Activated CD4-positive, alpha-beta T cell treated with anti-CD3 and anti-CD28 coated beads for 1 hour (primary cell): ENCODE results near the gene MINDY4.

ENCODE experiments used
- DNase-seq: peaks from one replicate; pipeline ENCODE4 v3.0.0-alpha.2; 2020

Gene MINDY4

DNA sequence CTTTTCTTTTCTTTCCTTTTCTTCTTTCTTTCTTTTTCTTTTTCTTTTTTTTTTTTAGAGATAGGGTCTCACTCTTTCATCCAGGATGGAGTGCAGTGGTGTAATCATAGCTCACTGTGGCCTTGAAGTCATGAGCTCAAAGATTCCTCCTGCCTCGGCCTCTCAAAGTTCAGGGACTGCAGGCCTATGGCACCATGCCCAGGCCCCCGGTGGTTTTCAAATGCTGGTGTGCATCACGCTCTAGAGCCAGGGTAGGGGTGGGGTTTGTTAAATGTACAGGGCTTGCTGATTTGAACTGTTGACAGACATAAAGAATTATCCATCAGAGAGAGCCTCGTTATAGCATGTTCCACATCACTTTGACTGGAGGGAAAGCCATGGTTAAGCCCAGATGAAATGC is 5.8 kb downstream of the MINDY4 start:
- no peak for DNase-seq

GRCh38 chr7:30778255-30779025 is 7.2 kb downstream of the MINDY4 start:
- DNase-seq = no peak

- no peak for DNase-seq
Measured at GRCh38 chr7:30779574-30779973, 8.4 kb downstream of the MINDY4 start.

DNA sequence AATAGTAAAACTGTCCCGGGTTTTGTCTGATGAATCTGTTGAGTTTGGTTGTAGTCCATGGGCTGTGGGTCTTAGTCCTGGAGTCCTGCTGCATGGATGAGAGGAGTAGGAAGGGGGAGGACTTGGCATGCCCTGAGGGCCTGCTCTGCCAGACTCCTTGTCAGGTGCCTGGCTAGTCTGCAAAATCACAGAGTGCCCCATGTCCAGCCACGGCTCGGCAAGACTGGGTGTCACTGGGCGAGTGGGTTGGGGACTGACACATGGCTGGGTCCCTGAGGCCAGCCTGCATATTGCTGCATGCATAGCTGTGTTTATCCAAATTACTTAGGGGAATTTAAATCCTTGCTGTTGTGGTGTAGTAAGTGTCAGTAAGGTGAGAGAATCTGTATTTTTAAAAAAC is 9.7 kb downstream of the MINDY4 start:
- no peak for DNase-seq

DNA sequence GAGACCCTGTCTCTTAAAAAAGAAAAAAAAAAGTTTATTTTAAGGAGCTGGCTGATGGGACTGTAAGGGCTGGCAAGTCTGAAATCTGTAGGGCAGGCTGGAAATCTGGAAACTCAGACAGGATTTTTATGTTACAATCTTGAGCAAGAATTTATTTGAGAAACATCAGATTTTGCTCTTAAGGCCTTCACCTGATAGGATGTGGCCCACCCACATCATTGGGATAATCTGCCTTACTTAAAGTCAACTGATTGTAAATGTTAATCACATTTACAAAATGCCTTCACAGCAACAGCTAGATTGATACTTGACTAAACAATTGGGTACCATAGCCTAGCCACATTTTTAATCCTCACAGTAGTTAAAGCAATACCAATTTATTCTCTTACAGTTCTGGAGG is 11.5 kb downstream of the MINDY4 start:
- DNase-seq = no peak

DNA sequence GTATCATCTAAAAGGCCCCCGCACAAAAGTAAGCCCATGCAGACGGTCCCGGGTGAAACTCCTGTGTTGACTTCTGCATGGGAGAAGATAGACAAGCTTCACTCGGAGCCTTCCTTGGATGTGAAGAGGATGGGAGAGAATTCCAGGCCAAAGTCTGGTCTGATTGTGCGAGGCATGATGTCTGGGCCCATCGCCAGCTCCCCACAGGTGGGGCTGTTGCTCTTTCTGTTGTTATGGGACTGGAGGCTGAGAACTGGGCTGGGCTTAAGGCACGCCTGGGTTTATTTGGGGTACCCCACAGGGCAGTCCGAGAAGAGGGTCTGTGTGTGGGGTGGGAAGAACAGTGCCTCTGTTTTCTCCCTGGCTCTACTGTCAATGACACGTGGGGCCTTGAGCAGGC is 14.6 kb downstream of the MINDY4 start:
- no peak for DNase-seq

GRCh38 chr7:30787486-30787885 is 16.3 kb downstream of the MINDY4 start:
- DNase-seq = no peak

DNA sequence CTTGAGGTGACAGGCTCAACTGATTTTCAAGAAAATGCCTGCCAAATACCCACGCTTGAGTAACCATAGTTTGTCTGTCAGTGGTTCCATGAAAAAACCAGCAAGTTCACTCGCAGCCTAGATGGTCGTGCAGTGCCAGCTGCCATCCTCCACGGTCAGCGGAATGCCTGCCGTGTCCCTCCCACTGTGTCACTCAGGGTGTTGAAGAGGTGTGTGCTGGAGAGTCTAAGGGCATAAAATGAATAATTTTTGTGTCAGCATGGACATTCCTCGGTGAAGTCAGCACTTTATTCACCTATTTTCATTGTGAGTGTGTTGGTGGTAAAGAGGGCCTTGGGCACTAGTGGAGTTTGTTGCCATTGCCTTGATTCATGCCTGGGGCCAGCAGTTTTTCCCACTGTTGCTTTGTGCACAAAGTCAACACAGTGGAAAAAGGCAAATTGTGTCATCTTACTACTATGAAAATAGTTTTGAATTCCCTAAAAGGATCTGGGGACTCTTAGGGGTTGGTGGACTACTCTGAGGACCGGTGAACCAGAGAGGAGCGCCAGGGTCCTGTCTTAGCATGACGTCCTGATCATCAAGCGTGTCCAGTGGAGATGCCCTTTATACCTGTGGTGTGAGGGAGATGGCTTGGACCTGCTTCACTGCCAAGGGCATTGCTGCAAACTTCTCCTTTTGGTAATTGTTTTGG is 17.6 kb downstream of the MINDY4 start:
- DNase-seq = no peak

GRCh38 chr7:30789334-30789711 is 18.1 kb downstream of the MINDY4 start:
- DNase-seq = no peak

- no peak for DNase-seq
Measured at GRCh38 chr7:30790356-30790755, 19.1 kb downstream of the MINDY4 start.

DNA sequence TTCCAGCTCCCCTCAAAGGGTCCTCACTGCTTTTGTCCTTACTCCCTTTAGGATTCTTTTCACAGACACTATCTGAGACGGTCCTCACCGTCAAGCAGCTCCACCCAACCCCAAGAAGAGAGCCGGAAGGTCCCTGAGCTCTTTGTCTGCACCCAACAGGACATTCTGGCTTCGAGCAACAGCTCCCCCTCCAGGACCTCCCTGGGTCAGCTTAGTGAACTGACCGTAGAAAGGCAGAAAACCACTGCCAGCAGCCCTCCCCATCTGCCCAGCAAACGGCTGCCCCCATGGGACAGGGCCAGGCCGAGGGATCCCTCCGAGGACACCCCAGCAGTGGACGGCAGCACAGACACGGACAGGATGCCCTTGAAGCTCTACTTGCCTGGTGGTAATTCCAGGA is 19.9 kb downstream of the MINDY4 start:
- no peak for DNase-seq

GRCh38 chr7:30795161-30795948 is 24.1 kb downstream of the MINDY4 start:
- DNase-seq = no peak

DNA sequence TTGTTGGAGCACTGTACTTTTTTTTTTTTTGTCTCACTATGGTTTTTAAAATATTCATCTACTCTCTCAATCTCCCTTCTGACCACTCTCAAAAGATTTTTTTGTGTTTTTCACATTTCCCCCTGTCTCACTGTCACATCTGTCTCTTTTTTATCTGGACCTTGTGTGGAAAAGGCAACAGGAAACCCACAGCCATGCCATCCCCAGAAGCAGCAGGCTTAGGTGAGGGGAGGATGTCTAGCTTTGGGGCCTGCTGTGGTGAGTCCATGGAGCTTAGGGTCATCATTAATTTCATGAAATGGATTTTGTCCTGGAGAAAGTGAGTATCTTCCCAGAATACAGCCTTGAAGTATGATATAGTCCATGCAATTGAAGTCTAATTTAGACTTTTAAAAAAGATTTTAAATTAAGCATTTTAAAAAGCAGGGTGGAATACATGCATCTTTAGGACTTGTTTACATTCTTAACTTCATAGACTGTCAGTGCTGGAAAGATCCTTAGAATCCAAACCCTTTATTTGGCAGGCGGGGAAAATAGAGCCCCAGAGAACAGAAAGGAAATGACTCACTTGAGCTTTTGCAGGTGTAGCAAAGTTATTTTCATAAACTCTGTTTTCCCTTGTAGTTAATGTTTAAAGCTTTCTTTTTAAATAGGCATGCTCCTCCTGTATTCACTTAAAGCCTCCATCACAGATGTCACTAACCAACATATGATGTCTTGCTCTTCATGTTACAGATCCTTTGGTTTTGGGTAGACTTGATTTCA is 25.1 kb downstream of the MINDY4 start:
- no peak for DNase-seq

DNA sequence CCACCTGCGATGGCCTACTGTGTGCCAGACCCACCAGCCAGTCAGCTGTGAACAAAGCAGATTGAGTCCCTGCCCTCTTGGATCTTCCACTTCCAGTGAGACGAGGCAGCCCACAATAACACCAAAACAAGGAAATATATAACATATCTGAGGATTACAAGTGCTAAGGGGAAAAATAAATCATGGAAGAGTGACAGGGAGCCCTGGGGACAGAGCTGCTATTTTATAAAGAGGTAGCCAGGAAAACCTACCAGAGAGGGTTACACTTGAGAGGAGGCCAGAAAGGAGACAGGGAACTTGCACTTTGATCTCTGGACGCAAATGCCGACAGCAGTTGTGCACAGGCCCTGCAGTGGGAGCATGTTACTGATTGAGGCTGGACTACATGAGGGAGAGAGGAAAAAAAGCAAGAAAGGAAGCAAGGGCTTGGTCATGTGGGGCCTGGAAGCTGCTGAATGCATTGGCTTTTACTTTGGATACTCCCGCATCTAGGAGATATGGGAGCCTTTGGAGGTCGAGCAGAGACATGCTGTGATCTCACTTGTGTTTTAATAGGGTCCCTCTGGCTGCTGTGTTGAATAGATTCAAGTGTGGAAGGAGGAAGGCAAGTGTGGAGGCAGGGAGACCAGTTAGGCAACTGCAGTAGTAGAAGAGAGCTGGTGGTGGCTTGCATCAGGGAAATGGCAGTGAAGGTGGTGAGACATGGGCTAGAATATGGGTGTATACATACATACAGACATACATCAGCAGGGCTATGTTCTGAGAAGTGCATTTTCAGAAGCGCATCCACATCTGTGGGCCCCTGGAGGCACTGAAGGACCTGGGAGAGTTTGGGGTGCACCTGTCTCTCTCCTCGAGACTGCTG is 26.2 kb downstream of the MINDY4 start:
- DNase-seq = no peak

DNA sequence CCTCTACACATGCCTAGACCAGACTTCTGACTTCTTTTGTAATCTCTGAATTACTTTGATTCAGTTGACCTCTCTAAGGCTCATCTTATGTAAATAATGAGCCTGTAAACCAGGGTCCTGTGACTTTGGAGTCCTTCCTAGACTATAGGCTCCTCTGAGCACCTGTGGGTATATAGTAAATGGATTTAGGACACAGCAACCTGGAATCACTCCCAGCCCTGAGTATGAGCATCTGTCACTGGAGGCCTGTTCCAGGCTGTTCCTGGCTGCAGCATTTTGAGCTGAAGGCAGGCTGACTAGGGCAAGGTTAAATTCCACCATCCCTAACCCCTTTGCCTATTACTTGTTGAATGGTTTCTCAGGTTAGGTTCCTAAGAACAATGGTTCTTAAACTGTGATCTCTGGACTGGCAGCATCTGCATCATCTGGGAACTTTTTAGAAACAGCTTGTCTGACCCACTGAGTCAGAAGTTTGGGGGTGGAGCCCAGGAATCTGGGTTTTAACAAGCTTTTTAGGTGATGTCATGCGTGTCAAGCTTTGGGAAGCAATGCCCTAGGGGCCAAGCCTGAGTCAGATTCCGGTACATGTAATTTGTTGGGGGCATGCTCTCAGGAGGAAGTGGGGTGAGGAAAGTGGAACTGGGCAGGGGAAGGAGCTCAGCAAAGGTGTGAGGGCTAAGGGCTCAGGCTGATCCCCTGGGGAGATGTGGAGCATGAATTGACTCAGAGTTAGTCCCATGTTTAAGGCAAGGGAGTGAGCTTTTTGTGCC is 28.2 kb downstream of the MINDY4 start:
- no peak for DNase-seq

DNA sequence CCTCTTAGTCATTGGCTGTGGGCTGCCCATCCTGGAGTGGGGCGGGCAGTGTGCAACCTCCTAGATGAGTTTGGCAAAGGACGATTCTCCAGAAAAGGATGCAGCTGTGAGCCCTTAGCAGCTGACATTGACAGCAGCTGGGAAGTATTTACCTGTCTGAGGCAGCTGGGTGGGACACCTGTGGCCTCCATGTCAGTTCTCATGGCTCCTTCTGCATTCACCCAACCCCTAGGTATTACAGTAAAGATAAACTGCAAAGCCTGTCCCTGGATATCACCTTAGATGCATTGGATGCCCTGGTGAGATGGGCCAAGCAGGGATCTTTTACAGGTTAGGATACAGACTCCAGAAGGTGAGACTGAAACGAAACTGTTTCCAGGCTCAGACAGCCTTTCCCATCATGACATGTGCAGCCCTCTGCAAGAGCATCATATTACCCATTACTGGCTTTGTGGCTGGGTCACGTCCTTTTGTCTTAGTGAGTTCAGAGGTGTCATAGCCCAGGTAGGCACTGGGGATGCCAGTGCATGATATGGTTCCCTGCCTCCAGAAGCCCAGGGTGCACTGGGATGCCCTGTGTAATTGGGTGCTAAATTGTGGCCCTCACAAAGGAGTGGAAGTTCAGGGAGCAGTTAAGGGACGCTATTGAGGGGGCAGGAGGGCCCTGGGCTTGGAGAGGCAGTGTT is 28.9 kb downstream of the MINDY4 start:
- DNase-seq = no peak

GRCh38 chr7:30800785-30801252 is 29.6 kb downstream of the MINDY4 start:
- DNase-seq = no peak

DNA sequence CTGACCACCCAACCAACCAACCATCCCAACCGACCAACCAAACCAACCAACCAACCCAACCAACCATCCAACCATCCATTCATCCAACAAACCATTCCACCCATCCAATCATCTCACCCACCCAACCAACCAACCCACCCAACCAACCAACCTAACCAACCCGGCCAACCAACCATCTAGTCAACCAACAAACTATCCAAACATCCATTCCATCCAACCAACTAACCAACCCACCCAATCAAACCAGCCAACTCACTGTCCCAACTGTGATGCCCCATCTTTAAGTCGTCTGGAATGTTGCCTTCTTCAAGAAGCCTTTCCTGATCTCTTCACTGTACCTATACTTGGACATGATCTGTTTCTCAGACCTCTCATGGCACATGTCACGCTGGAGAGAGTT is 31.6 kb downstream of the MINDY4 start:
- DNase-seq = no peak

GRCh38 chr7:30804078-30804661 is 33.0 kb downstream of the MINDY4 start:
- no peak for DNase-seq

DNA sequence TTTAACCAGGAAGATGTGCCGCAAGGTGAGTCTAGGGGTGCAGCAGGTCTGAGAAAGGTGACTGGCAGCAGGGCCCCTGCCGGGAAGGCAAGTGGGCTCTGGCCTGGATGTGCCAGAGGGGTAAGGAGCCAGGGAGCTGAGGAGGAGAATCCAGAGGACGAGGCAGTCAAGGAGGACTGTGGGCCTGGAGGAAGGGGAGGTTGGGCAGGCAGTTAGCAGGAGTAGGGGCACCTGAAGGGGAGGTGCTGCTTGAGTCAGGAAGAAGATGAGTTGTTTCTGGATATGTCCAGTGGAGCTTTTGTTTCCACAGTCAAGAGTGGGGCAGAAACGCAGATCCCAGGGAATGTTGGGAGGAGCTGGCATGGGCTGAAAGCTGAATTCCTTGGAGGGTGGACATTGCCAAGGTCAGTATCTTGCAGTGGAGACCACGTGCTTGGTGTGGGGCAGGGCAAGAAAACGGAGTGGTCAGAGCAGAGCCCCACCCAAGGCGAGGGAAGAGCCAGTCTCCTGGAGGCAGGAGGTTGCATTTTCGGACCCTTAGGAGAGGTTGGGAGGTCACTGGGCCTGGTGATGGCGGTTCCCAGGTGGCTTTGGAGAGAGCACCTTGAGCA is 34.0 kb downstream of the MINDY4 start:
- DNase-seq = no peak
